ENCODE results near the gene RNH1.

RNH1 gene

DNA sequence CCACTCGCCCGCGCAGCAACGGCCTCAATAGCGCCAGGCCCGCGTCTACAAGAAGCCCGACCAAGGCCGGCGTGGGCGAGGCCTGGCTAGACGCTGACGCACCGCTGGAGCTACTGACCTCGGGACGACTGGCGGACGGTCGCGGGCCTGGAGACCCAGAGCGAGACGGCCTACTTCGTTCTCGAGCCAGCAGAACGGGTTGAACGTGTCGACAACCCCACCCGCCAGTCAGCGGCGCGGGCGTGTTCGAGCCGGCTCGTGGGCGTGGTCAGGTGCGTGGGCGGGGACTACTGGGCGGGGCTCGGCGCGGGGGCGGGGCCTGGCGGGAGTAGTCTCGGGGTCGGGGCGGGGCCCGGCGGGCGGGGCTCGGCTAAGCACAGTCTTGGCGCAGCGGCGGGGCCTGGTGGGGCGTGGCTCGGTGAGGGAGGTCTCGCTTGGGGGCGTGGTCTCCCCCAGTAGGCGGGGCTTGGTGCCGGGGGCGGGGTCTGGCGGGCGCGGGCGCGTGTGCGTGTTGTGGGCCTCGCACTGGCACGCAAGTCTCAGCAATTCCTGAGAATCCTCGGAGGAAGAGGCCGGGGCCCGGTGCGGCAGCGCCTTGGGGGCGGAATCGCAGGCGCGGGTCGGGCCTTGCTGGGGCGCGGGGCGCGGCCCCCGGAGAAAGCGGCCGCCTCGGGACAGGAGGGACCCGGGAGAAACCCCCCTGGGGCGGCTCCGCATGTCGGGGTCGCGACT lies at the start of gene RNH1:
RNH1 (minus strand) TSS at position 248 of the 732 bp plus-strand sequence. CDS start 5,080 bp downstream, outside the sequence.
- Histone ChIP-seq H3K4me2 (ENCODE audit: low read depth, low read length) (peak within 1 kb of the TSS; percentile 87), H3K9ac (ENCODE audit: low read length) (peak within 1 kb of the TSS; percentile 100), H3K4me3 (ENCODE audit: low read length) (peak within 1 kb of the TSS; percentile 94), H3K36me3 (replicated peaks; ENCODE audit: insufficient read depth, low read length) (no peaks in the 10 kb centered on the region), H4K20me1 (ENCODE audit: insufficient read depth, low read length) (no peaks in the 10 kb centered on the region), H2AFZ (ENCODE audit: low read length) (peak within 1 kb of the TSS; percentile 86), H3K27me3 (replicated peaks; ENCODE audit: insufficient read depth, low read length) (no peaks in the 10 kb centered on the region), H3K4me1 (ENCODE audit: low read length) (no peaks in the 10 kb centered on the region), H3K27ac (ENCODE audit: low read length) (peak within 1 kb of the TSS; percentile 98), H3F3A (ENCODE audit: insufficient read depth, low read length) (0 out of 2 replicates have a peak, but pooled peaks cover 3% of the 10 kb centered on the region), H3K79me2 (ENCODE audit: low read length) (peaks cover 39% of the 10 kb centered on the region), H3K9me3 (replicated peaks; ENCODE audit: insufficient read depth, low read length) (no peaks in the 10 kb centered on the region), H3K9me2 (replicated peaks; ENCODE audit: insufficient read depth, low read length) (no peaks in the 10 kb centered on the region)
- peak; percentile 94 for DNase-seq
- no peak for TF ChIP-seq EZH2phosphoT487 (IDR thresholded peaks at IDR 0.05; ENCODE audit: low read length)
- TF ChIP-seq EZH2 (optimal IDR thresholded peaks at IDR 0.05; ENCODE audit: low read depth, low read length) = no peak
- TF ChIP-seq, protein P1, sequence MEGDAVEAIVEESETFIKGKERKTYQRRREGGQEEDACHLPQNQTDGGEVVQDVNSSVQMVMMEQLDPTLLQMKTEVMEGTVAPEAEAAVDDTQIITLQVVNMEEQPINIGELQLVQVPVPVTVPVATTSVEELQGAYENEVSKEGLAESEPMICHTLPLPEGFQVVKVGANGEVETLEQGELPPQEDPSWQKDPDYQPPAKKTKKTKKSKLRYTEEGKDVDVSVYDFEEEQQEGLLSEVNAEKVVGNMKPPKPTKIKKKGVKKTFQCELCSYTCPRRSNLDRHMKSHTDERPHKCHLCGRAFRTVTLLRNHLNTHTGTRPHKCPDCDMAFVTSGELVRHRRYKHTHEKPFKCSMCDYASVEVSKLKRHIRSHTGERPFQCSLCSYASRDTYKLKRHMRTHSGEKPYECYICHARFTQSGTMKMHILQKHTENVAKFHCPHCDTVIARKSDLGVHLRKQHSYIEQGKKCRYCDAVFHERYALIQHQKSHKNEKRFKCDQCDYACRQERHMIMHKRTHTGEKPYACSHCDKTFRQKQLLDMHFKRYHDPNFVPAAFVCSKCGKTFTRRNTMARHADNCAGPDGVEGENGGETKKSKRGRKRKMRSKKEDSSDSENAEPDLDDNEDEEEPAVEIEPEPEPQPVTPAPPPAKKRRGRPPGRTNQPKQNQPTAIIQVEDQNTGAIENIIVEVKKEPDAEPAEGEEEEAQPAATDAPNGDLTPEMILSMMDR (IDR thresholded peaks at IDR 0.05; ENCODE audit: low read length) = no peak

DNA sequence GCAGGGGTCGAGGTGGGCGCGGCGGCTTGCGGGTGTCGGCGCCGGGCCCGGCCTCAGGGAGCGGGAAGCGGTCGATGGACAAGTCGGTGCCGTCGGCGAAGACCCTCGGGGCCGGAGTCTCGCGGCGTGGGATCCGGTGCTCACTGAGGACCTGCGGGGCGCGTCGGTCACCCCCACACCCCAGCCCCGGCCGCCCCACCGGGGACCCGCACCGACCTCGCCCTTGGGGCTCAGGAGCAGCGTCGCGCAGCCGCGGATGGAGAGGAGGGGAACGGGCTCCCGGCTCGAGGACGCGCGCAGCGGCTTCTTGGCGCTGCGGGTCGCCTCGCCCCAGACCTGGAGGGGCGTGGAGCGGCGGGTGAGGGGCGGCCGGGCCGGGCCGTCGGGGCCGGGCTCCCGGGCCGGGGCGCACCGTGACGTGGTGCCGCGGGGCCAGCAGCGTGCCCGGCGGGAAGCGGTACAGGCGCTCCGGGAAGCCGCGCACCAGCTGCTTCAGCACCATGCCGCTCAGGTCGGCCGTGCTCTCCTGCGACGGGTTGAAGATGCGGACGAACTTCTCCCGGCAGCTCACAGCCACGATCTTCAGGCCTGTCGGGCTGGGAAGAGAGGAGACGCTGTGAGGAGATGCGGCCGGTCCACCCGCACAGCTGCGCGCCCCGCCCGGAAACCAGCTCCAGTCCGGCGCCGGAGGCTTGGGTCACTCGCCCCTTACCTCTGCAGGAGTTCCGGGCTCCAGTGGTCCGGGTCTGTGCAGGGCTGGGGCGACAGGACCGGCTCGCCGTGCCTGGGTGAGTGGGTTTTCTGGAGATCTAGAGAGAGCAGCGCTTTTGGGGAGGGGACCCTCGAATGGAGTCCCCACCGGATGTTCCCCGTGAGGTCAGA lies 49.0 kb upstream of the RNH1 start:
- H3K4me2 ChIP-seq (ENCODE audit: low read depth, low read length) = no peak overlapping the region
- TF ChIP-seq, protein P1 (IDR thresholded peaks at IDR 0.05; ENCODE audit: low read length) = no peak
- TF ChIP-seq EZH2 (optimal IDR thresholded peaks at IDR 0.05; ENCODE audit: low read depth, low read length) (no peak), EZH2phosphoT487 (IDR thresholded peaks at IDR 0.05; ENCODE audit: low read length) (no peak)
- no peak overlapping the region for H3K27ac ChIP-seq (ENCODE audit: low read length)
- H3K4me3 ChIP-seq (ENCODE audit: low read length) = no peak overlapping the region
- peaks cover 28% of the 10 kb centered on the region for H3K27me3 ChIP-seq (replicated peaks; ENCODE audit: insufficient read depth, low read length)
- no peak for DNase-seq
- no peaks in the 10 kb centered on the region for H3K79me2 ChIP-seq (ENCODE audit: low read length)
- H3K4me1 ChIP-seq (ENCODE audit: low read length) = peaks cover 6% of the 10 kb centered on the region
- no peak overlapping the region for H2AFZ ChIP-seq (ENCODE audit: low read length)
- no peaks in the 10 kb centered on the region for H3K9me2 ChIP-seq (replicated peaks; ENCODE audit: insufficient read depth, low read length)
- H4K20me1 ChIP-seq (ENCODE audit: insufficient read depth, low read length) = no peaks in the 10 kb centered on the region
- no peaks in the 10 kb centered on the region for H3K36me3 ChIP-seq (replicated peaks; ENCODE audit: insufficient read depth, low read length)
- H3K9me3 ChIP-seq (replicated peaks; ENCODE audit: insufficient read depth, low read length) = no peaks in the 10 kb centered on the region
- H3K9ac ChIP-seq (ENCODE audit: low read length) = no peak overlapping the region
- H3F3A ChIP-seq (ENCODE audit: insufficient read depth, low read length) = no peaks in the 10 kb centered on the region

DNA sequence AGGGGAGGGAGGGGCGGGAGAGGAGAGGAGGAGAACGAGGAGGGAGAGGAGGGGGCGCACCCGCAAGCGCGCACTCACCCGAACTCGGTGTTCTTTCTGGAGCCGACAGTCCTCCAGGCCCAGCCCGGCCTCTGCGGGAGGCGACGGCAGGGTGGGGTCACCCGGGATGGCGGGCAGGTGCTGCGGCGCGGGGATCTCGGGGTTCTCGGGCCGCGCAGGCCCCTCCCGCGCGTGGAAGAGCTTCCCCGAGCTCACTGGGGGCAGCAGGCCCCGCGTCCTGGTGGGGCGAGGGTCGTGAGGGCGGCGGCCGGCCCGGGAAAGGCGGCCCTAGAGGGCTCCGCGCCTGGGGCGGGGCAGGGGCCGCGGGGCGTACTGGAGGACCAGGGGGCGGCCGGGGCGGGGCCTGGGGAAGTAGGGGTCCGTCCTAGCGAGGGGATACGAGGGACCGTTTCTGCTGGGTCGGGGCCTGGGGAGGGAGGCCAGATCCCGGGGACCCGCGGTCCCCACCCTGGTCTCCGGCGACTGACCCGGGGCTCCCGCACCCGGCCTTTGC lies 48.3 kb upstream of the RNH1 start:
- no peak for DNase-seq
- Histone ChIP-seq H3K4me2 (ENCODE audit: low read depth, low read length) (peak overlapping the region; percentile 87), H3K27ac (ENCODE audit: low read length) (no peak overlapping the region), H3K4me1 (ENCODE audit: low read length) (peaks cover 6% of the 10 kb centered on the region), H3K9ac (ENCODE audit: low read length) (no peak overlapping the region), H3K4me3 (ENCODE audit: low read length) (peak overlapping the region; percentile 57), H3K79me2 (ENCODE audit: low read length) (no peaks in the 10 kb centered on the region), H3K9me3 (replicated peaks; ENCODE audit: insufficient read depth, low read length) (no peaks in the 10 kb centered on the region), H2AFZ (ENCODE audit: low read length) (peak overlapping the region; percentile 78; the same call in 1 of the 2 replicates), H3K36me3 (replicated peaks; ENCODE audit: insufficient read depth, low read length) (no peaks in the 10 kb centered on the region), H3K27me3 (replicated peaks; ENCODE audit: insufficient read depth, low read length) (peaks cover 28% of the 10 kb centered on the region), H3F3A (ENCODE audit: insufficient read depth, low read length) (no peaks in the 10 kb centered on the region), H3K9me2 (replicated peaks; ENCODE audit: insufficient read depth, low read length) (no peaks in the 10 kb centered on the region), H4K20me1 (ENCODE audit: insufficient read depth, low read length) (no peaks in the 10 kb centered on the region)
- TF ChIP-seq, protein P1 (IDR thresholded peaks at IDR 0.05; ENCODE audit: low read length) = no peak
- no peak for TF ChIP-seq EZH2 (optimal IDR thresholded peaks at IDR 0.05; ENCODE audit: low read depth, low read length)
- no peak for TF ChIP-seq EZH2phosphoT487 (IDR thresholded peaks at IDR 0.05; ENCODE audit: low read length)
